WTC11 (cell line): ENCODE measurements around the gene FBLN2. TPM values are rescaled to one million over a fixed set of nuclear protein-coding genes. Genes with fewer than 3 reads are reported as not detected.

Experiments used
- ATAC-seq: fragments of 200-7000 bp; cut with Tn5 transposase; 2 replicates; pipeline ENCODE4 v1.10.0; 2021; ENCODE audit warnings: mild to moderate bottlenecking, moderate library complexity
- CTCF ChIA-PET: fragments of 300-600 bp; sonication (Branson Sonifier 250); formaldehyde crosslinking; loops from one replicate; lab custom pipeline; 2021; ENCODE audit warnings: antibody characterized with exemption; lab: Charles Lee
- POLR2A ChIA-PET: fragments of 350-600 bp; sonication (Branson Sonifier 250); formaldehyde crosslinking; loops from one replicate; lab custom pipeline; 2021; ENCODE audit warnings: antibody characterized with exemption; lab: Charles Lee
- DNase-seq: peaks from one replicate; pipeline ENCODE4 v3.0.0; 2021; ENCODE audit warnings: low spot score
- H3K27ac Mint-ChIP-seq: 2 replicates; pipeline ENCODE4 v1.8.0; 2021; ENCODE audit warnings: mixed read lengths
- H3K27me3 Mint-ChIP-seq: 2 replicates; pipeline ENCODE4 v1.8.0; 2021; ENCODE audit warnings: low read depth, mild to moderate bottlenecking, moderate library complexity, mixed read lengths
- H3K36me3 Mint-ChIP-seq: 2 replicates; pipeline ENCODE4 v1.8.0; 2021; ENCODE audit warnings: mixed read lengths
- H3K4me1 Mint-ChIP-seq: 2 replicates; pipeline ENCODE4 v1.8.0; 2022; ENCODE audit warnings: mixed read lengths
- H3K4me3 Mint-ChIP-seq: 2 replicates; pipeline ENCODE4 v1.8.0; 2021; ENCODE audit warnings: mild to moderate bottlenecking, moderate library complexity, mixed read lengths
- H3K9me3 Mint-ChIP-seq: 2 replicates; pipeline ENCODE4 v1.8.0; 2021; ENCODE audit warnings: mixed read lengths
- AFF4 ChIP-seq: sonication (generic); formaldehyde crosslinking; IDR thresholded peaks from 2 replicates; pipeline ENCODE4 v1.8.1; 2023; ENCODE audit warnings: mild to moderate bottlenecking, missing genetic modification reagents, borderline replicate concordance
- ATF2 ChIP-seq: sonication (generic); formaldehyde crosslinking; IDR thresholded peaks from 2 replicates; pipeline ENCODE4 v1.8.1; 2022; ENCODE audit warnings: low read depth, missing genetic modification reagents, borderline replicate concordance
- CBFB ChIP-seq: sonication (generic); formaldehyde crosslinking; IDR thresholded peaks from 2 replicates; pipeline ENCODE4 v1.8.1; 2022; ENCODE audit warnings: mild to moderate bottlenecking, low read depth, missing genetic modification reagents
- CDX4 ChIP-seq: fragments of 250-450 bp; sonication (Bioruptor Pico); IDR thresholded peaks from 2 replicates; pipeline ENCODE4 v1.9.0; 2021; ENCODE audit warnings: moderate library complexity, mild to moderate bottlenecking, inconsistent platforms, borderline replicate concordance
- CREB1 ChIP-seq: sonication (generic); formaldehyde crosslinking; IDR thresholded peaks from 2 replicates; pipeline ENCODE4 v1.8.0; 2023; ENCODE audit warnings: mild to moderate bottlenecking, missing genetic modification reagents
- CREM ChIP-seq: sonication (generic); formaldehyde crosslinking; IDR thresholded peaks from 2 replicates; pipeline ENCODE4 v1.8.1; 2022; ENCODE audit warnings: mild to moderate bottlenecking, missing genetic modification reagents, moderate library complexity
- E2F1 ChIP-seq: sonication (generic); formaldehyde crosslinking; IDR thresholded peaks from 2 replicates; pipeline ENCODE4 v1.8.0; 2022; ENCODE audit warnings: mild to moderate bottlenecking, missing genetic modification reagents
- ELF4 ChIP-seq: sonication (generic); formaldehyde crosslinking; IDR thresholded peaks from 2 replicates; pipeline ENCODE4 v1.8.1; 2022; ENCODE audit warnings: low read depth, mild to moderate bottlenecking, moderate library complexity, missing genetic modification reagents
- EMX1 ChIP-seq: fragments of 250-450 bp; sonication (Bioruptor Pico); IDR thresholded peaks from 2 replicates; pipeline ENCODE4 v1.8.0; 2021; ENCODE audit warnings: mild to moderate bottlenecking
- FOXK1 ChIP-seq: sonication (generic); formaldehyde crosslinking; IDR thresholded peaks from 2 replicates; pipeline ENCODE4 v1.8.0; 2022; ENCODE audit warnings: mild to moderate bottlenecking, moderate library complexity, missing genetic modification reagents
- IRF2 ChIP-seq: sonication (generic); formaldehyde crosslinking; IDR thresholded peaks from 2 replicates; pipeline ENCODE4 v1.8.0; 2022; ENCODE audit warnings: low read depth, missing genetic modification reagents, borderline replicate concordance
- JUN ChIP-seq: sonication (generic); formaldehyde crosslinking; IDR thresholded peaks from 2 replicates; pipeline ENCODE4 v1.8.0; 2023; ENCODE audit warnings: mild to moderate bottlenecking, missing genetic modification reagents
- NFE2L1 ChIP-seq: sonication (generic); formaldehyde crosslinking; IDR thresholded peaks from 2 replicates; pipeline ENCODE4 v1.8.1; 2023; ENCODE audit warnings: missing genetic modification reagents
- NFYB ChIP-seq: sonication (generic); formaldehyde crosslinking; conservative IDR thresholded peaks from 2 replicates; pipeline ENCODE4 v1.8.0; 2022; ENCODE audit warnings: low read depth, missing genetic modification reagents
- NR2C2 ChIP-seq: sonication (generic); formaldehyde crosslinking; IDR thresholded peaks from 2 replicates; pipeline ENCODE4 v1.8.0; 2022; ENCODE audit warnings: mild to moderate bottlenecking, missing genetic modification reagents
- SMAD4 ChIP-seq: sonication (generic); formaldehyde crosslinking; IDR thresholded peaks from 2 replicates; pipeline ENCODE4 v1.8.0; 2022; ENCODE audit warnings: mild to moderate bottlenecking, missing genetic modification reagents
- ZNF138 ChIP-seq: sonication (generic); formaldehyde crosslinking; conservative IDR thresholded peaks from 2 replicates; pipeline ENCODE4 v1.8.1; 2022; ENCODE audit warnings: mild to moderate bottlenecking, moderate library complexity, missing genetic modification reagents
- ZNF219 ChIP-seq: sonication (generic); formaldehyde crosslinking; IDR thresholded peaks from 2 replicates; pipeline ENCODE4 v1.8.0; 2023; ENCODE audit warnings: missing genetic modification reagents, mild to moderate bottlenecking, borderline replicate concordance
- ZNF281 ChIP-seq: sonication (generic); formaldehyde crosslinking; IDR thresholded peaks from 2 replicates; pipeline ENCODE4 v1.8.0; 2023; ENCODE audit warnings: mild to moderate bottlenecking, missing genetic modification reagents
- ZNF317 ChIP-seq: sonication (generic); formaldehyde crosslinking; IDR thresholded peaks from 2 replicates; pipeline ENCODE4 v1.8.1; 2023; ENCODE audit warnings: low read depth, mild to moderate bottlenecking, moderate library complexity, missing genetic modification reagents, borderline replicate concordance
- ZNF416 ChIP-seq: fragments of 250-450 bp; sonication (Bioruptor Pico); IDR thresholded peaks from 2 replicates; pipeline ENCODE4 v1.9.0; 2021; ENCODE audit warnings: mild to moderate bottlenecking, inconsistent platforms
- ZNF512 ChIP-seq: sonication (generic); formaldehyde crosslinking; IDR thresholded peaks from 2 replicates; pipeline ENCODE4 v1.8.1; 2022; ENCODE audit warnings: missing genetic modification reagents, borderline replicate concordance
- total RNA-seq: library from RNA; stranded (reverse); gene quantifications from 3 replicates; pipeline ENCODE4 v1.2.3, GENCODE V29; 2021

The FBLN2 gene
- total RNA-seq, 1 experiment from 2014 or later = 20.7 TPM

GRCh38 chr3:13611221-13611620, 62.3 kb downstream of the FBLN2 start:
- ChIA-PET POLR2A (no interaction called here), CTCF (no interaction called here)
- ATAC-seq (no peak), DNase-seq (no peak)
- TF ChIP-seq CDX4 (CRISPR knock-in tag) = no peak
- TF ChIP-seq CREM (CRISPR knock-in tag) = no peak
- no peak for TF ChIP-seq ELF4 (CRISPR knock-in tag)
- TF ChIP-seq AFF4 (CRISPR knock-in tag) = no peak
- TF ChIP-seq ZNF317 (CRISPR knock-in tag) = no peak
- no peak for TF ChIP-seq SMAD4 (CRISPR knock-in tag)
- TF ChIP-seq IRF2 (CRISPR knock-in tag) = no peak
- no peak for TF ChIP-seq CREB1
- TF ChIP-seq ZNF416 = no peak
- TF ChIP-seq ZNF281 (CRISPR knock-in tag) = no peak
- TF ChIP-seq NFYB = no peak
- H3K27ac Mint-ChIP-seq = no peak overlapping the region
- no peaks in the 10 kb centered on the region for H3K4me1 Mint-ChIP-seq
- H3K36me3 Mint-ChIP-seq = peaks cover 2% of the 10 kb centered on the region; the same call in 1 of the 2 replicates
- H3K27me3 Mint-ChIP-seq = no peaks in the 10 kb centered on the region; the same call in 1 of the 2 replicates
- peaks cover 14% of the 10 kb centered on the region for H3K9me3 Mint-ChIP-seq
- no peak overlapping the region for H3K4me3 Mint-ChIP-seq

- H3K4me1 Mint-ChIP-seq = no peaks in the 10 kb centered on the region
- POLR2A ChIA-PET = no interaction called here
- CTCF ChIA-PET = interaction anchor here (0.8 kb wide), 1 partner anchor 35 kb away, joined by 3 read pairs; no protein-coding TSS in a partner anchor
- H3K9me3 Mint-ChIP-seq = peaks cover 20% of the 10 kb centered on the region
- no peak overlapping the region for H3K4me3 Mint-ChIP-seq
- H3K27me3 Mint-ChIP-seq = no peaks in the 10 kb centered on the region; the same call in 1 of the 2 replicates
- DNase-seq = no peak
- ATAC-seq = no peak
- peaks cover 2% of the 10 kb centered on the region; the same call in 1 of the 2 replicates for H3K36me3 Mint-ChIP-seq
- no peak overlapping the region for H3K27ac Mint-ChIP-seq
- no peak for TF ChIP-seq E2F1
- no peak for TF ChIP-seq ZNF219 (CRISPR knock-in tag)
- no peak for TF ChIP-seq ZNF512
- no peak for TF ChIP-seq NR2C2 (CRISPR knock-in tag)
- TF ChIP-seq CBFB (CRISPR knock-in tag) = no peak
- no peak for TF ChIP-seq EMX1 (CRISPR knock-in tag)
- no peak for TF ChIP-seq FOXK1
- no peak for TF ChIP-seq ZNF138
- no peak for TF ChIP-seq CDX4 (CRISPR knock-in tag)
- TF ChIP-seq NFE2L1 (CRISPR knock-in tag) = no peak
- no peak for TF ChIP-seq SMAD4 (CRISPR knock-in tag)
- TF ChIP-seq ATF2 (CRISPR knock-in tag) = no peak
- no peak for TF ChIP-seq ZNF416
- TF ChIP-seq JUN = no peak
Measured at GRCh38 chr3:13612829-13613228, 63.9 kb downstream of the FBLN2 start.
